NCI-H82 (cell line): ENCODE data around the gene HELZ.
"Not testable (repeated sequence)": the region's sequence is repeated elsewhere in the genome, so short reads cannot be mapped to it uniquely, and the experiment has no call there.

ENCODE experiments used
- DNase-seq: peaks from one replicate; lab custom pipeline; 2025; lab: John Stamatoyannopoulos, UW

Gene HELZ

DNA sequence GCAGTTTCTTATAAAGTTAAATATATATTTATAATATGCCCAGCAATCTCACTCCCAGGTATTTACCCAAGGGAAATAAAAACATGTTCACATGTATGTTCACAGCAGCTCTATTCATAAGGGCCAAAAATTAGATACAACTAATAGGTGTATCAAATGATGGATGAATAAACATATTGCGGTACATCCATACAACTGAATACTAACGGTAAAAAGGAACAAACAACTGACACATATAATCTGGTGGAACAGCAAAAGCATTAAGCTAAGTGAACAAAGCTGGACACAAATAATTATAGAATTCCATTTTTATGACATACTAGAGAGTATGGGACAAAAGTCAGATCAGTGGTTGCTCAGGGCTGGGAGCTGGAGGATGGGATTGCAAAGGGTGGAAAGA lies 125.9 kb downstream of the HELZ start:
- DNase-seq, result no peak

DNA sequence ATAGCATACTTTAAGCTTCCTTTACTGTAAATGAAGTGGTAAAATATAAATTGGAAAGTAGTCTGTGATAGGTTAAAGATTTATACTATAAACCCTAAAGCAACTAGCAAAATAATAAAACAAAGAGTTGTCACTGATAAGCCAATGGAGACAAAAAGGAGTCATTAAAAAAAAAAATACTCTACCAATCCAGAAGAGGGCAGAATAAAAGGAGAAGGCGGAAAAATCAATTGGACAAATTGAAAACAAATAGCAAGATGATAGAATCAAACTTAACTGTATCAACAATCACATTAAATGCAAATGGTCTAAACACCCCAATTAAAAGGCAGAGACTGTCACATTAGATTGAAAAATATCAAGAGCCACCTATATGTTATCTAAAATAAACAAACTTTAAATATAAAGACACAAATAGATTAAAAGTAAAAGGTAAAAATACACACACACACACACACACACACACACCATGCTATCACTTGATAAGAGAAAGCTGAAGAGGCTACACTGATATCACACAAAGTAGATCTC lies 128.9 kb downstream of the HELZ start:
- DNase-seq, result no peak

DNA sequence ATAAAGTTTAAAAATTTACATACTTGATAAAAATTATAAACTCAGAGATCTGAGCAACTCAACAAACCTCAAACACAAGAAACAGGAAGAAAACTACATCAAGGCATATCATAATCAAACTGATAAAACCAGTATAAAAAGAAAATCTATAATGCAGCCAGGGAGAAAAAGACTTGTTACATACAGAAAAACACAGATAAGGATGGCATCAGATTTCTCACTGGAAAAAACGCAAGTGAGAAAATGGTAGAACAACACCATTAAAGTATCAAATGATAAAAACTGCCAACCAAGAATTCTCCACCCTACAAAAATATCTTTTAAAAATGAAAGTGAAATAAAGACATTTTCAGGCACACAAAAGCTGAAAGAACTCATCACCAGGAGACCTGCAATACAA lies 129.6 kb downstream of the HELZ start:
- DNase-seq, result no peak

DNA sequence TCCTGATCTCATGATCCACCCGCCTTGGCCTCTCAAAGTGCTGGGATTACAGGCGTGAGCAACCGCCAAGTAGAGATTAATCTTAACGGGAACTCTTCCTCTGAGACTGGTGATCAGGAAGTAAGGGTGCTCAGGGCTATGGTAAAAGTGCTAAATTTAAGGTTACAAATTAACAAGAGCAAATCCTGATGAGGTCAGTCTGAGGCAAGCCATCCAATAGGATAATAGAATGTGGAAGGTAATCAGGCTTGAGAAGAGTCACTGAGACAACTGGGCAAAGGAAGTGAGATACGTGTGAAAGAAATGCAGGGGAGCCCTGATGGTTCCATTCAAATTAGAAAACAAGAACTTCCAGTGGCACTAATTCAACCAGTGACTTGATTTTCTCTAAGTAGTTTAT lies 131.5 kb downstream of the HELZ start:
- DNase-seq, result no peak

DNA sequence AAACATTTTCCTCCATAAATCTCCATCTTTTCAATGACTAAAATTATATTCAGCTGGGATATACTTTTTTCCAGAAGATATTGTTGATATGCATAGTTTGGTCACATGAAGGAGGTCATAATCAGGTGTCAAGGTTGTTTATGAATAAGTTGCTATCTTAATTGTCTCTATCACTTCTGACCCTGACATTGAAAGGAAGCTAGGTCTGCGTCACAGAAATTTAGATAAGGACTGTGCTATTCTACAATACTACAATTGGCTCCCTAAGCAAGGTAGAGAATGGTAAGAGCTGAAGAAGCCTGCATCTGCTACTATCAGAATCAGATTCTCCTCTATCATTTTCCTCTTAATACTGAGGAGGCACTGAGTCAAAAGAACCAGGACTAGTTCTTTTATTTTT lies 133.2 kb downstream of the HELZ start:
- DNase-seq, result no peak

DNA sequence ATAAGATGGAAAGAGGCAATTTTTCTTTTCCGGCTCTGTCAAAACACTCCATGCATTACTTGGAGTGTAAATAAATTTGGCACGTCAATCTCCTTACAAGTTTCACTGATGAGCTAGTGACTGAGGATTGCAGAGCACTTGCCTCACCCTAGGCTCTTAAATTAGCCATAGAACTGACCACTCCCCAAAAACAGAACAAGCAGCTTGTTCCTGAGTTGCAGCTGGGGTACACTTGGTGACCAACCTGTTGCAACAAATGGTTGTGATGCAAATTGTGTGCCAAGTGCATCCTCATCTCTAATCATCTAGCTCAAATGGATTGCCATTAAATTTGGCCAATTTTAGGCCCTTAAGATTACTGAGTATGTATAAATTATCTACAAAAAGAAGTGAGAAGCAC lies 133.7 kb downstream of the HELZ start:
- DNase-seq, result no peak

DNA sequence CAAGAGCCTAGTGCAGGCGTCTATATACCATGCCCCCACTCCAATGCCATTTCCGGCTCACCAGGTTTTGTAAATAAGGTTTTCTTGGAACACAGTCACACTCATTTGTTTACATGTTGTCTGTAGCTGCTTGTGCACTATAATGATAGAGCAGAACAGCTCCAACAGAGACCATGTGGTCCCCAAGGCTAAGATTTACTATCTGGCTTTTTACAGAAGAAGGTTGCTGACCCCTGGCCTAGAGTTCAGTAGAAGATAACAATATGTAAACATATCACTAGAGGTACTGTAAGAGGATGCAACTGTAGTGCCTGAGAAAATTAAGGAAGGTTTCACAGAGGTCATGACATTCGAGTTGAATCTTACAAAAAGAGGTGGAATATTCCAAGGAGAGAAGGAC lies 134.4 kb downstream of the HELZ start:
- no peak for DNase-seq

DNA sequence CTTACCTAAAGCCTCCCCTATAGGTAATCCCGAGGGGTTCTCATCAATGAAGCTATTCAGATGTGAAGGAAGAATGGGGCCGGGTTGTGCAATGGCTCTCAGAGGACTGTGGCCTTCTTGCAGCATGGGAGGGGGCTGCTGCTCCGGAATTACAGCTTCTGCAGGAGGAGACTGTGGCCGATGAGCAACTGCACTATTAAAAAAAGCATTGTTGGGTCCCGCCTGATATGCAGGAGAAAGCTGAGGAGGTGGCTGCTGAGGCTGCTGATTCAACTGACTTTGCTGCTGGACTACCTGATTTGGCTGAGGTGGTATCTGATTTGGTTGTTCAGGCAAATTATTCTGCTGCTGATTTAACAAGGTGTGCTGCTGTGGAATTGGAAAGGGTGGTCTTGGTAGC lies 135.9 kb downstream of the HELZ start:
- DNase-seq, result no peak

DNA sequence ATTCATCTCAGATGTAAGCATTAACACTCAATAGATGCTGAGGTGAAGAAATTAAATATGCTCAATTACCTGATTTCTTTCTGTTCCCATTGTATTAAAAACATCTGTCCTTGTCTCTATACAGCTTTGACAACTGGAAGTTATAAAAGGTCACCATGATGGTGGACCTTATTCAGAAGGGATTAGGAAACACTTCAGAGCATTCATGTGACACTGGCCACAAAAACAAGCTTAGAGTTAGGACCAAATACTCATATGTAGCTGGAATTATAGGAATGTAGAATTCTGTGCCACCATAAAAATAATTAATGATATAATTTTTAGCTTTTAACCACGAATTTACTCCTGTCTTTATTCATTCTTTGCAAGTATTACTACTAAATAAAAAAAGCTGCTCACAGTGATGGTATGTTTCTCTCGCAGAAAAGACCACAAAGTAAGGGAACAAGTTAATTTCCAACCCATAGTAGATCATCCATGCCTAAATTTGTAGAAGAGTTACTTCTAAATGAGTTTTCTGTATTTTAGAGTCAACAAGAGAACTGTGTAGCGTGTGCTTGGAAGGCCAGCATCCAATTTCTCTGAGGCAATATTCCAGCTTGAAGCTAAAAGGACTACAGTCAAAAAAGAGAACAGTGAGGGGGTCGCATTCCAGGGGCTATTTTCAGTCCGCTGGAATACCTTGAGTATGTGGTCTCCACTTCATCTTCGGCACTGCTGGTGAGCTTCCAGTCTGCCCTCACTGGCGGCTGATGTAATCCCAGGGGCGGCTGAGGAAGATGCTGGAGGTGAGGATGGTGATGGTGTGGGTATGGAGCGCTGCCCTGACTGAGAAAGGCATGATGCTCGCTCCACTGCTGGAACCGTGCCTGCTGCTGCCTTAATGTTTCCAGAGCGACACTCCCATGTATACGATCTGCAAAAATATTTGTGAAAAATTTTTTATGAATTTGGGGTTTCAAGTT lies 136.9 kb downstream of the HELZ start:
- DNase-seq, result no peak

DNA sequence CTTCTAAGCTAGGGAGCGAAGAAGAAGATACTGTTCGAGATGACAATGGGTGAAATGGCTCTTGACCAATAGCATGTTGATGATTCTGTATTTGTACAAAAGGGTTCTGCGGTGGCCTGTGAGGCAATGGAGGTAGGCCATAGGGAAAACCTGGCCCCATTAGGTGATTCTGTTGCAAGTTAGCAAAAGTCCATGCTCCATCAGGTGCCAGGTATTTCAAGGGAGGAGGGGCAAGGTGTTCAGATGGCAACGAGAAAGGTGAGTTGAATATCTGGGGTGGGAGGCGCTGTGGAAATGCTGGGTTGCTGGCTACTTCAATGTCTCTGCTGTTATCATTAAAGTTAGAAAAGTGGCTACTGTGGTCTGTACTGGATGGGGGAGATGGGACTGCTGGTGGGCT lies 137.8 kb downstream of the HELZ start:
- no peak for DNase-seq

DNA sequence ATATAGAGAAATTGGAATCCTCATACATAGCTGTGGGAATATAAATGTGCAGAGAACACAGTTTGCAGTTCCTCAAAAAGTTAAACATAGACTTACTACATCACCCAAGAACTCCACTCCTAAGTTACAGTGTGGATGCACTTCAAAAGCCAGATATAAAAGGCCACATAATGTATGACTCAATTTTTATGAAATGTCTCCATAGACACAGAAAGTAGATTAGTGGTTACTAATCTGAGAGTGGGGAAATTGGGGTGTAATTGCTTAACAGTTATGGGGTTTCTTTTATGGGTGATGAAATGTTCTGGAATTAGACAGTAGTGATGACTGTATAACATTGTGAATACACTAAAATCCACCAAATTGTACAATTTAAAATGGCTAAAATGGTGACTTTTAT lies 139.8 kb downstream of the HELZ start:
- DNase-seq, result no peak

DNA sequence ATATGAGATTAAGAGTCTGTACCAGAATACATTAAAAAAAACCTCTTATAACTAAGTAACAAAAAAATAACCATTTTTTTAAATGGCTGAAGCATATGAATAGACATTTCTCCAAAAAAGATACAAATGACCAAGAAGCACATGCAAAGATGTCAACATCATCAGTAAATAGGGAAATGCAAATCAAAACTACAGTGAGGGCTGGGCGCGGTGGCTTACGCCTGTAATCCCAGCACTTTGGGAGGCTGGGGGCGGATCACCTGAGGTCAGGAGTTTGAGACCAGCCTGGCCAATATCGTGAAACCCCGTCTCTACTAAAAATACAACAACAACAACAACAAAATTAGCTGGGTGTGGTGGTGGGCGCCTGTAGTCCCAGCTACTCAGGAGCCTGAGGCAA lies 140.4 kb downstream of the HELZ start:
- DNase-seq, result not testable (repeated sequence)

DNA sequence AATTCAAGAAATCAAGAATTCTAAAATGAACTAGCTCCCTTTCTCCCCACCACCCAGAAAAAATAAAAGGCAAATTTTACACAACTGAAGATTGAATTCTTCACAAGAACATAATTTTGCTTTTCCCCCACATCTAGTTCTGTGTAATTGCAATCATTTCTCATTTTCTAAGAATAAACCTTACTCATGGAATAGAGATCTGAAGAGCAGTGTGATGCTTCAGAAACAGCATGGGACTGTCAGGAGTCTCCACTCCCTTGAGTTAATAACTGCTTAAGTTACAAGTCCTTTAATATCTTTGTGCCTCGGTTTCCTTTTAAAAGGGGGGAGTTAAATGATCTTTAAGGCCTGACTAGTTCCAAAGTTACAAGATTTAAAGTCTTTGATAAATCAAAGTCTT lies 147.0 kb downstream of the HELZ start:
- no peak for DNase-seq

DNA sequence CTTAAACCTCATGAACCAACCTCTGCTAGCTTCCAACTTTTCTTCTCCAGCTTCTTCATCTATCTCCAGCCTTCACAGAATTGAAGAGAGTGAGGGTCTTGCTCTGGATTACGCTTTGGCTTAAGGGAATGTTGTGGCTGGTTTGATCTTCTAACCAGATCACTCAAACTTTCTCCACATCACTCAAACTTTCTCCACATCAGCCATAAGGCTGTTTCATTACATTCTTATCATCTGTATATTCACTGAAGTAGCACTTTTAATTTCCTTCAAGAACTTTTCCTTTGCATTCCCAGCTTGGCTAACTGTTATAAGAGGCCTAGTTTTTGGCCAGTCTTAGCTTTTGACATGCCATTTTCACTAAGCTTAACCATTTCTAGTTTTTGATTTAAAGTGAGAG lies 148.4 kb downstream of the HELZ start:
- no peak for DNase-seq

DNA sequence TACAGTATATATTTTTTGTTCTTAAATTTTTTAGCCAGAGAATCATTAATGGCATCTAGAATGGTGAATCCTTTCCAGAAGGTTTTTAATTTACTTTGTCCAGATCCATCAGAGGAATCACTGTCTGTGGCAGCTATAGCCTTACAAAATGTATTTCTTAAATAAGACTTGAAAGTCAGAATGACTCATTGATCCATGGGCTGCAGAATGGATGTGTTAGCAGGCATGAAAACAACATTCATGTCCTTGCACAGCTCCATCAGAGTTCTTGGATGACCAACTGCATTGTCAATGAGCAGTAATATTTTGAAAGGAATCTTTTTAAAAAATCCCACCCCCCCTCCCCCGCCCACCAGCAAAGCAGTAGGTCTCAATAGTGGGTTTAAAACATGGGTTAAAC lies 149.2 kb downstream of the HELZ start:
- DNase-seq, result no peak

DNA sequence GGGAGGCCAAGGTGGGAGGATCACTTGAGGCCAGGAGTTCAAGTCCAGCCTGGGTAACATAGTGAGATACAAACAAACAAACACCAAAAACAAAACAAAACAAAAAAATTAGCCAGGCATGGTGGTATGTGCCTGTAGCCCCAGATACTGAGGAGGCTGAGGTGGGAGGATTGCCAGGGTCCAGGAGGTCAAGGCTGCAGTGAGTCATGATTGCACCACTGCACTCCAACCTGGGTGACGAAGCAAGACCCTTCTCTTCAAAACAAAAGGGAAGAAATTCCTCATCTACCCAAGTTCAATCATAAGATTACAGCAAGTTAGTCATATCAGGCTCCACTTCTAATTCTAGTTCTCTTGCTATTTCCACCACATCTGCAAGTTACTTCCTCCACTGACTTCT lies 149.7 kb downstream of the HELZ start:
- DNase-seq, result not testable (repeated sequence)

DNA sequence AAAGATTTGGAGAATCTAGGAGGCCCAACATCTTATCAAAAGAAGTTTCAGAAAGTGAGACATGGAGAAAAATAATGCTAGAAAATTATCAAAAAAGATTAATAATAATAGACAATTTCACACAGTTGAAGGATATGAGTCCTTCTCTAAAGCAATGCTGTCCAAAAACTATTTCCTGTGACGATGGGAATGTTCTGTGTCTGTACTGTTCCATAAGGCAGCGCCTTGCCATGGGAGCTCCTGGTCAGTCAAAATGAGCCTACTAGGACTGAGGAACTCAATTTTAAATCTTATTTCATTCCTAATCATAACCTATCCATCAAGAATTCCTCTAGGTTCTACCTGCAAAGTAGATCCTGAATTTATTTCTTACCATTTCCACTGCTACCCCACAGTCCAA lies 151.6 kb downstream of the HELZ start:
- no peak for DNase-seq

DNA sequence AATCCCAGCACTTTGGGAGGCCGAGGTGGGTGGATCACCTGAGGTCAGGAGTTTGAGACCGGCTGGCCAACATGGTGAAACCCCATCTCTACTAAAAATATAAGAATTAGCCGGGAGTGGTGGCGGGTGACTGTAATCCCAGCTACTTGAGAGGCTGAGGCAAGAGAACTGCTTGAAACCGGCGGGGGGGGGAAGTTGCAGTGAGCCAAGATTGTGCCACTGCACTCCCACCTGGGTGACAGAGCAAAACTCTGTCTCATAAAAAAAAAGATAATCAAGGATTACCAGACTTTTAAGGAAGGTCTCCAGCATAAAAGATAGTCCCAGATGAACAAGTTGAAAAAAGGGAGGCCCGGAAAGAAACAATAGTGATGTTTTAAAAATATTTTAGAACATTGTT lies 152.3 kb downstream of the HELZ start:
- DNase-seq, result not testable (repeated sequence)

DNA sequence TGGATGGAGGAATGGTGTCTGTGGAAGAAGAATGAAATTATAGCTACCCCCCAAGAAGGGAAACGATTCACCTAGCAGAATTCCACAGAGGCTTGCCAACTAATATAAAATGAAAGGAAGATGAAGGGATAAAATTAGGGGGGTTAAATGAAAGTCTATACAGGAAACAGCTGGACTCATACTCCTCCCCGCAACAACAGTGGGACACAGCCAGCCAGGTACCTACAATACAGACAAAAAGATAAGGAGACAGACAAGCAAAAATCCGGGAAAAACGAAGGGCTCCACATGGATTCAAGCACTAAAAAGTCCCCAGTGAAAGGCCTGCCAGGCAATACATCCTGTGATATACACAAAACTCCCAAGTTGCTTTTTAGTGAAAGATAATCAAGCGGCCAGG lies 152.7 kb downstream of the HELZ start:
- no peak for DNase-seq

DNA sequence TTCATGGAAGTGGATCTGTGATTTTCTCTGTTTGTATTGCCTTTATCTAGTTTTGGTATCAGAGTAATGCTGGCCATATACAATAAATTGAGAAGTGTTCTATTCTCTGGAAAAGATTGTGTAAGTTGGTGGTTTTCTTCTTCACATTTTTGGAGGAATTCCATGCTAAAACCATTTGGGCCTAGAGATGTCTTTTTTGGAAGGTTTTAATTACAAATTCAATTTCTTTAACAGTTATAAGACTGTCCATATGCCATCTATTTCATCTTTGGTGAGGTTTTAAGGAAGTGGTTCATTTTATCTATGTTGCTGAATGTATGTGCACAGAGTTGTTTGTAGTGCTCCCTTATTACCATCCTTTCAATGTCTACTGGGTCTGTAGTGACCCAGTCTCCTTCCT lies 154.7 kb downstream of the HELZ start:
- no peak for DNase-seq

DNA sequence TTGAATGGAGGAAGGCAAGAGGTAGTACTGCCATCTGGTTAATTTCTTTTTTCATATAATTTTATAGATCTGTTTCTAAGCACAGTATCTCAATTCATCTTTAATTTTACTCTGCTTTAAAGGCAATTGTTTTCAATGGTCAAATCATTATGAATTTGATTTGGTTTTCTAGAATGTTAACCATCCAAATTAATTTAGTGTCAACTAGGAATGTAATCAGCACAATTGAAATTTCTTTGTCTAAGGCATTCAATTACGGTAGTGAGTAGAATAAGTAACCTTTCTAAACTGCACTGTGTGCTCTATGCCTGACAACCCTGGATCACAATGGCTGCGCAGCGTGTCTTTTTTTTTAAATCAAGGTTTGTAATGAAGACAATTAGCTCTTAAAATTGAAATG lies 156.4 kb downstream of the HELZ start:
- no peak for DNase-seq

DNA sequence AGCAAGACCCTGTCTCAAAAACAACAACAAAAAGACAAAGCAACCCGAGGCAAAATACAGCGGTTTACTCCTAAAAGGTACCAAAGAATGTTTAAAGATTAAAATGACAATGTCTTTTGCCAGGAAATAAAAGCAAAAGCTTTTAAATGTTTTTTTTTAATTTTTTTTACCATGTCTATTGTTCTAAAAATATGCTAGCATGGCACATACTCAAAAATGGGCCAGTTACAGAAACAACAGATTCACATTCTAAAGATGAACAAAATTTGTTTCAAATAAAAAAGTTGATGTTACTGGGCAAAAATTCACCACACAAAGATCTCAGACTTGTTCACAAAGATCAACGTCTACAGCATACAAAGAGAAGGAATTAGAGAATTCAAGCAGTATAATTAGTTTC lies 159.6 kb downstream of the HELZ start:
- no peak for DNase-seq

DNA sequence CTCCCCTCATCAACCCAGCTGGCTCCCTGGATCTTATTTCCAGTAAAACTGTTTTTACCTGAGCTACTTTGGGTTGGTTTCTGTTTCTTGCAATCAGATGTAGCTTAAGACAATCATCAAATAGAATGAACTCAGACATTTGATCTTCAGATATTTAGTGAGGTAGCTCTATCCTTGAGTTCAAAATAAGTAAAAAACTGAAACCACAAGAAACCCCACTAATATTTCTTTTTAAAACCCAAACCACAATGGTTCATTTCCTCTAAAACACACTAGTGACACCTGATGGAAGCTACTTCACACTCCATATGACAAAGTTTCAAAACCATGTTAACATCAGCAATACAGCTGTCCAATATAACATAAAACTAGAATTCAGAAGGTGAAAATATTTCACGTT lies 162.9 kb downstream of the HELZ start:
- no peak for DNase-seq

DNA sequence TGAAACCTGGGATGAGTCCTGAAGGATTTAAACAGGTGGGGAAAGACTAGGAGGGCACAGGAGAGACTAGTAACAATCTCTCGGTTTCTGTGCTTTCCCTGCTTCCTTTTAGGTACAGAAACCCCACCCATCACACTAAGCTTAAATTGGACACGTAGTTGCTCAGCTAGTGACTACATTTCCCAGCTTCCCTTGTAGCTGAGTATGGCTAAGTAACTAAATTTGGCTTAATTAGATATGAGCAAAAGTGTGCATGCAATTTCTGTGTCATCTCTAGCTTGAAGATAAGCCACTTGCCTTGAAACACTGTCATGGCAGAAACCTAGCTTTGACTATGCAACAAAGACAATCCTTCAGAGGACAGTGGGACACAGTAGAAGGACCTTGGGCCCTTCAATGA lies 164.2 kb downstream of the HELZ start:
- DNase-seq, result no peak
